Cortex of kidney (tissue), 1 donor: ENCODE data around the gene PARD6B.
"Not testable (repeated sequence)": the region's sequence is repeated elsewhere in the genome, so short reads cannot be mapped to it uniquely, and the experiment has no call there.

Source experiments
- DNase-seq: peaks from one replicate; lab custom pipeline; 2025; lab: John Stamatoyannopoulos, UW

The PARD6B gene

DNA sequence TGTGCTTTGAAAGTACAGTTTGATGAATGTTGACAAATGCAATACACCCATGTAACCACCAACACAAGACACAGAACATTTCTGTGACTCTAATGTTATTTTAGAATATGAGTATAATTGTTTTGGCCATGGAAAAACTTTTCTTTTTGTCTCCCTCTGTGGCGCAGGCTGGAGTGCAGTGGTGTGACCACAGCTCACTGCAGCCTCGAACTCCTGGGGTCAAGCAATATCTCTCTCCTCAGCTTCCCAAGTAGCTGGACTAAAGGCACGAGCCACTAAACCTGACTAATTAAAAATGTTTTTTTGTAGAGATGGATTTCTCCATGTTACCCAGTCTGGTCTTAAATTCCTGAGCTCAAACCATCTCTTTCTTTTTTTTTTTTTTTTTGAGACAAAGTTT, 43.1 kb downstream of the PARD6B start:
- no peak for DNase-seq

DNA sequence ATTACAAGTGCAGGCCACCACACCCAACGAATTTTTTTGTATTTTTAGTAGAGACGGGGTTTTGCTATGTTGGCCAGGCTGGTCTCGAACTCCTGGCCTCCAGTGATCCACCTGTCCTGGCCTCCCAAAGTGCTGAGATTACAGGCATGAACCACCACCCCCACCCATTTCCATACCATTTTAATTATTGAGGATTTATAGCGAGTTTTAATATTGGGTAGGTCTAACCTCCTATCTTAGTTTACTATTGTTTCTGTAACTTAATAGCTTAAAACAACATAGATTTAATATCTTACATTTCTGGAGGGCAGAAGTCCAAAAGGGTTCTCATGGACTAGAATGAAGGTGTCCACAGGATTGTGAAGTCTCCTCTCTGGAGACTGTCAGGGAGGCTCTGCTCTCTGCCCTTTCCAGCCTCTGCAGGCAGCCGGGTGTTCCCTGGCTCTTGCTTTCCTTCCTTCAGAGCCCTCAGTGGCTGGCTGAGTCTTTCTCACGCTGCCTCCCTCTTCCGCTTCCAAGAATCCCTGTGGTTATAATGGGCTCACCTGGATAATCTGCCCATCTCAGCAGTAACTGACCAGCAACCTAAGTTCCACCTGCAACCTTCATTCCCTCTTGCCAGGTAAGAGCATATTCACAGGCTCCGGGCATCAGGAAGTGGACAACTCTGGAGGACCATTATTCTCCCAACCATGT, 44.9 kb downstream of the PARD6B start:
- no peak for DNase-seq

DNA sequence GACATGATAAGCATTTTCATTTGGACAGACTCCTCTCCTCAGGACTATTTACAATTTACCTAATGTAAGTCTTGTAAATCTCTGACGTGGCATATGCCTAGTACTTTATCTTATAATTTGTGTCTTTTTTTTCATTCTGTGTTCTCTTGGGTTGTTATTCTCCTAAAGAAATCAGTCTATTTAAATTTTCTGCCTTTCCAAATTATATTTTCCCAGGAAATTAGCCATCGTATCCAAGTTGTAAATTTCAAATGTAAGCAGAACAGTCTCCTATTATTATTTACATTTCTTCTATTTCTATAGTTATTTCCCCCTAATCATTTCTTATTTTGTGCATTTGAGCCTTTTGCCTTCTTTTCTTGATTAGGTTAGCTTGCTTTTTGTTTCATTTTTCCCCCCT, 46.0 kb downstream of the PARD6B start:
- DNase-seq, result no peak

DNA sequence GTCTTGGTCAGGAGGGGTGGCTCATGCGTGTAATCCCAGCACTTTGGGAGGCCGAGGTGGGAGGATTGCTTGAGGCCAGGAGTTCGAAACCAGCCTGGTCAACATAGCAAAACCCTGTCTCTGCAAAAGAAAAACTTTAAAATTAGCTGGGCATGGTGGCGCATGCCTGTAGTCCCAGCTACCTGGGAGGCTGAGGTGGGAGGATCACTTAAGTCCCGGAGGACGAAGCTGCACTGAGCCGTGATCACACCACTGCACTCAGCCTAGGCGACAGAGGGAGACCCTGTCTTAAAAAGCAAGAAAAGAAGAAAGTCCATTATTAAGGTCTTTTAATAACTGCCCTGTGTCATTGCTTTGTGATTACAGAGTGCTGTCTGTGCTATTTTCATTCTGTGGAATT, 47.6 kb downstream of the PARD6B start:
- not testable (repeated sequence) for DNase-seq

DNA sequence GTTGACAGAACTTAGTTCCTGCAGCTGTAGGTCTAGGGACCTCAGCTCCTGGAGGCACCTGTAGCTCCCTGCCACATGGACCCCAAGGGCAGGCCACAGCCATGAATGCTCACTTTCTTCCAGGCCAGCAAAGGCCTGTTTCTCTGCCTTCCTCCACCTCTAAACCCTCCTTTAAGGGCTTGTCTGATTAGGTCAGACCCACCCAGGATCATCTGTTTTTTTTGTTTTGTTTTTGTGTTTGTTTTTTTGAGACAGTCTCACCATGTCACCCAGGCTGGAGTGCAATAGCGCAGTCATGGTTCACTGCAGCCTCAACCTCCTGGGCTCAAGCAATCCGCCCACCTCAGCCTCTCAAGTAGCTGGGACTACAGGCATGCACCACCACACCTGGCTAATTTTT, 52.0 kb downstream of the PARD6B start:
- no peak for DNase-seq

DNA sequence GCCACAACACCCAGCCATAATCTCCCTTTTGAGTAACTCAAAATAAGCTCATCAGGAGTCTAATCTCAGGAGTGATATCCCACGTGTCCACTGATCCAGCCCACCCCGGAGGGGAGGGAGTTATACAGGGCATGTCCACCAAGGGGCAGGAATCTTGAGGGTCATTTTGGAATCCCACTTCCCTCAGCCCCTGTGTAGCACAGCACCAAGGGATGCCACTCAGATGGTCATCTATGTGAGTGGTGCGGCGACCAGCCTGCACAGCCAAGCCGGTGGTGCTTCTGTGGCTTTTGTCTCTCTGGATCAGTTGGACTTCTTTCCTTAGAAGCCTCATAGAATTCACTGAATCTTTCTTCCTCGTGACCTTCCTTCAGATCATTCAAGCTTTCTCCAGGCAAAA, 52.5 kb downstream of the PARD6B start:
- DNase-seq, result no peak

DNA sequence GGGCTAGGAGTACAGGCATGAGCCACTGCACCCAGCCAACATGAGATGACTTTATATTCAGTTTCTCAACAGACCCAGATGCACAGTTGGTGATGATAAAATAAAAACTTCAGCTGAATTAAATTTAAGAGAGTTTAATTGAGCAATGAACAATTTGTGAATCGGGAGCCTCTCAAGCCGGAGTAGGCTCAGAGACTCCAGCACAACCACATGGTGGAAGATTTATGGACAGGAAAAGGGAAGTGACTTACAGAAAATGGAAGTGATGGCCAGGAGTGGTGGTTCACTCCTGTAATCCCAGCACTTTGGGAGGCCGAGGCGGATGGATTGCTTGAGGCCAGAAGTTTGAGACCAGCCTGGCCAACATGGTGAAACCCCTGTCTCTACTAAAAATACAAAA, 53.1 kb downstream of the PARD6B start:
- no peak for DNase-seq

DNA sequence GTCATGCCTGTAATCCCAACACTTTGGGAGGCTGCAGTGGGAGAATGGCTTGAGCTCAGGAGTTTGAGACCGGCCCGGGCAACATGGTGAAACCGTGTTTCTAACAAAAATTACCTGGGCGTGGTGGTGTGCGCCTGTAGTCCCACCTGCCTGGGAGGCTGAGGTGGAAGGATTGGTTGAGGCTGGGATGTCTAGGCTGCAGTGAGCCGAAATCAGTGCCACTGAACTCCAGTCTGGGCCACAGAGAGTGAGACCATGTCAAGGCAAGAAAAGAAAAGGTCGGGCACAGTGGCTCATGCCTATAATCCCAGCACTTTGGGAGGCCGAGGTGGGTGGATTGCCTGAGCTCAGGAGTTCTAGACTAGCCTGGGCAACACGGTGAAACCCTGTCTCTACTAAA, 55.3 kb downstream of the PARD6B start:
- no peak for DNase-seq

DNA sequence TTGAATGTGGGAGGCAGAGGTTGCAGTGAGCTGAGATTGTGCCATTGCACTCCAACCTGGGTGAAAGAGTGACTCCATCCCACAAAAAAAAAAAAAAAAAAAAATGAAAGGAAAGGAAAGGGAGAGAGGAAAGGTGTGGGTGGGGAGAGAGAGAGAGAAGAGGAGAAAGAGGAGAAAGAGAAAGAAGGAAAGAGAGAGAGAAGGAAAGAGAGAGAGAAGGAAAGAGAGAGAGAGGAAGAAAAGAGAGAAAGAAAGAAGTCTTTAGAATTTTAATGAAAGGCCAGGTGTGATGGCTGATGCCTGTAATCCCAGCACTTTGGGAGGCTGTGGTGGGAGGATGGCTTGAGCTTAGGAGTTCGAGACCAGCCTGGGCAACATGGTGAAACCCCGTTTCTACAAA, 55.8 kb downstream of the PARD6B start:
- no peak for DNase-seq

DNA sequence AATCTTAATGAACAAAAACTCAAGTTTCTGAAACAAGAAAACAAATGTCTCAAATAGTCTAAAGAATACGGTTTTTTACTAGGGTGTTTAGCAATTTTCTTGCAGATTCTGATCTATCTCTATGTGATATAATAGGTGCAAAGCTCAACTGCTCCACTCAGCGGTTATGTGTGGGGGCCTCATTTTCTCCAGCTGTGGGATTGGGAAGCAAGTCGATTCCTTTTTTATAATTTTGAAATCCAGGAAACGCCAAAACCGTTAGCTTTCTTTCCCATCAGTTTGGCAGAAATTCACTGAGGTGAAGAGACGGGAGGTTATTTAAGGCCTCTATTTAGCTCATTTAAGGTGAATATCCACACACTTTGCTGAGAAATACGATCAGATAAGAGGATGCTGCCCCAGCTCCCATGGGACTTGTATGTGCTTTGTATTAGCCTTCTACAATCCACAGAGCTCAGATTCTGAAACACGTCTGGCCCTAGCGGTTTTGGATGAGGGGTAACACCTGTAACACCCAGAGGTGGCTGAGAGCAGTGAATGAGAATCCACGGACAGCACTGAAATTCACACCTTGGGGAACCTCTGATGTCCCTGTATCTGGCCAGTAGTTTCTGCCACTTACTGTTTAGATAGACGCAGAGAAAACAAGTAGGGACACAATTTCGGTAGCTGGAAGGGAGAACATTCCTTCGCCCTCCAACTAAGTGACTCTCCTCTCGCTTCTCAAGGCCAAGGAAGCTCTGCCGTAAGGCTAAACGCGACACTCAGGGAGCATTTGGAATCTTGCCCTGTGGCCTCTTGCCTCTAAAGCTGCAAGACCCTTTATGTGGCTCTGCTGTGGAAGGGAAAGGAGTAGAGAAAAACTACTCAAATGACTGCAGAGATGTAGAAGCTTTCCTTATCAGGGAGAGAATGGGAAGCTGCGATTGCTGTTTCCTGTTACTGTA, 56.9 kb downstream of the PARD6B start:
- no peak for DNase-seq

DNA sequence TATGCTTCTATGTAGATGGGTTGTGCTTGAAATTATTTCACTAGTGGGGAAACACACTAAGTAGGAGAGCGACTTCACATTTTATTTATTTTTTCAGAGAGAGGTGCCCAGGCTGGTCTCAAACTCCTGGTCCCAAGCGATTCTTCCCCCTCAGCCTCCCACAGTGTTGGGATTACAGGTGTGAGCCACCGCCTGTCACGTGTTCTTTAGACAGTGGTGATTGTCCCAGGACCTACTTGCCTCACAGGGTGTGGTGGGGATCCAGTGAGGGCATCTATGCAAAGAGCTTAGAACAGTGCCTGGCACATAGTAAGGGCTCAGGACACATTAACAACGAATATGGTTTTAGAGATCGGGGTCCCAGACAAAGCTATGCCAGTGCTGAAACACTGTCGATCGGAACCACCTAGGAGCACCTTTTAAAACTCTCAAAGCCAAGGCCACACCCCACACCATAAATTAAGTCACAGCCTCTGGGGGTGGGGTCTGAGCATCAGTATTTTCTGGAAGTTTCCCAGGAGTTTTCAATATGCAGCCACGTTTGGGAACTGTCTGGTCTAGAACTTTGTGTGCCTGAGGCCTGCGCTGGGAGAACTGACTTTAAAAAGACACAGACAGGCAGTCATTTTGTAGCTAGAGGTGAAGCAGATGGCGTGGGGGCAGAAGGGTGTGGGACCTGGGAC, 58.7 kb downstream of the PARD6B start:
- DNase-seq, result no peak

DNA sequence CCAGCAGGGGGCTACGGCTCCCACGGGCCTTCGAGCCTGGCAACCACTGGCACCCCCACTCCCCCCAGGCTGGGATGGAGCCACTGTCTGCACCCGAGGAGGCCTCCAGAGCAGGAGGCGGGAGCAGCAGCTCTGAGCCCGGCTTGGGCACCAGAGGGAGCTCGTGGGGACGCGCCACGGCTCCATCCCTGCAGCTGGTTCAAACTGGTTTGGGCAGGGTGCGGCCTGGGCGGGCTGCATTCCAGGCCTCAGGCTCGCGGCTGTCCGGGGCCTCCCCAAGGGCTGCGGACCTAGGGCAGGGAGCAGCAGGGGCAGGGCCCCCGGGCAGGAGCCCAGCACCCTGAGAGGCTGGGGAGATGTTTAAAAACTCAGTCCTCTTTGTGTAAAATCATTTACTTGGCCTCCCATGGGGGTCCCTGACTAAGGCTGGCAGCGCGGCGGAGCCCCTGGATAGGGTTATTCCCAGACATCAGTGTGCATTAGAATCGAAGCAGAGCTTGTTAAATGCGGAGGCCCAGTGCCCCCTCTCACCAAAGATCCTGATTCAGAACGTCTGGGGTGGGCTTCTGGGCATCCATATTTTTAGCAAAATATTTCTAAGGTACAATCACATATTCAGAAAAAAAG, 59.4 kb downstream of the PARD6B start:
- peak; percentile 37 for DNase-seq

DNA sequence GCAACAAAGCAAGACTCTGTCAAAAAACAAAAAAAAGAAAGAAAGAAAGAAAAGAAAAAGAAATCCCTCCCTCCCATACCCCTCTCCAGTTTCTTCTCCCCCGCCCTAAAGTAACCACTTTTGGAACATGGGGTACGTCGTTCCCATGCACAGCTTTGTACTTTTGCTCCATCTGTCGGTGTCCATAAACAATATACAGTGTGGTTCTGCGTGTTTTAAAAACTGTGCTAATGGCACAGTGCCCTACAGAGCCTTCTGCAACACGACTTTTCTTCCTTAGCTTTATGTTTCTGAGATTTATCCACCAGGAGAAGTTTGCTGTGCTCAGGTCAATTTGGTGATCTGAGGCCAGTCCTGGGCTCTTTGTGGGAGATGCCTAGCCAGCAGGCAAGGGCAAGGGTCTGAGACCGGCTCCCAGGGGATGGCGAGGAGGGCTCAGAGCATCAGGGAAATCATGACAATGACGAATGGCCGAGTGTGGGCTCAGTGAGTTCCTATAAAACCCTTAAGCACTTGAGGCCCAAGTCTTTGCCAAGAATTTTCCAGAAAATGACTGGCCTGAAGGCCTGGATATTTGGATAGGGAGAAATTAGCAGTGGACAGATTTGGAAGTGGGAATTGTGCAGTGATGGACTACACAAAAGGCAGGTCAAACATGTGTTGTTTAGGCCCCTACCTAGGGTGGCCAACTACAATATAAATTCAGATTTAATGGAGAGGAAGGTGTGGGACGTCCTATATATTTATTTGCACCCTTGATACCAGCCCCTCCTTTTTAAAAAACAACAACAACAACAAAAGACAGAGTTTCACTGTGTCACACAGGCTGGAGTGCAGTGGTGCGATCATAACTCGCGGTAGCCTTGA, 61.6 kb downstream of the PARD6B start:
- DNase-seq, result no peak

DNA sequence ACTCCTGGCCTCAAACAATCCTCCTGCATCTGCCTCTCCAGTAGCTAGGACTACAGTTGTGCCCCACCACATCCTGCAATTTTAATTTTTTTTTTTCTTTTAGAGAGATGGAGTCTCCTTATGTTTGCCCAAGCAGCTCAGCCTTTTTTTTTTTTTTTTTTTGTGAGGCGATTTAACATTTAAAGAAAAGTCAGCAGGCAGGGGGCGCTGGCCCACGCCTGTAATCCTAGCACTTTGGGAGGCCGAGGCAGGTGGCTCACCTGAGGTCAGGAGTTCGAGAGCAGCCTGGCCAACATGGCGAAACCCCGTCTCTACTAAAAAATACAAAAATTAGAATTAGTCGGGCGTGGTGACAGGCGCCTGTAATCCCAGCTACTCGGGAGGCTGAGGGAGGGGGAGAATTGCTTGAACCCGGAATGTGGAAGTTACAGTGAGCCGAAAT, 62.2 kb downstream of the PARD6B start:
- not testable (repeated sequence) for DNase-seq

DNA sequence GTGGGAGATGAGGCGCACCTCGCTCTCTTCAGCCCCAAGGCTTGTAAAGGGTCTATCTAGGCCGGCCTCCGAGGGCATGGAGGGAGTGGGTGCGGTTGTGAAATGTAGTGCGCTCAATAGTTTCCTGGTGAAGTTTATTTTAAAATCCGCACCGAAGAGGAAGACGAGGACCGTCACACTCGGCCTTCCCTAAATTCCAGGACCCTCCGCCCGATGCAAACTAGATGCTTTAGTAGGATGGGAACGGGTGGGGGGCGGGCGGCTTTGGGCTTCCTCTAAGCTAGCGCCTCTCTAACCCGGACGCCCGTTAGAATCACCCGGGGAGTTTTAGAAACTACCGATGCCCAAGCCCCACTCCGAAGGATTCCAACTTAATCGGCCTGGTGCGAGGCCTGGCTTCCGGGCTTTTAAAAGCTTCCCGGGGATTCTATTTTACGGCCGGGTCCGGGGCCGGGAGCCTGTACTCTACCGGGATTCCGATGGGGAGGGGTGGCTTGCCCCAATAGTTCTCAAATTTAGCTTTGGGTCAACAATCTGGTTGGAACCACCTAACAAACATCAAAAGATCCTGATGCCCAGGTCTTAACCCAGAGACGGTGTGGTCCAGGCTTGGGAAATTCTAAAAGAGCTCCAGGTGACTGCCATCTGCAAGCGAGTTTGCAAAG, 62.9 kb downstream of the PARD6B start:
- DNase-seq, result no peak

DNA sequence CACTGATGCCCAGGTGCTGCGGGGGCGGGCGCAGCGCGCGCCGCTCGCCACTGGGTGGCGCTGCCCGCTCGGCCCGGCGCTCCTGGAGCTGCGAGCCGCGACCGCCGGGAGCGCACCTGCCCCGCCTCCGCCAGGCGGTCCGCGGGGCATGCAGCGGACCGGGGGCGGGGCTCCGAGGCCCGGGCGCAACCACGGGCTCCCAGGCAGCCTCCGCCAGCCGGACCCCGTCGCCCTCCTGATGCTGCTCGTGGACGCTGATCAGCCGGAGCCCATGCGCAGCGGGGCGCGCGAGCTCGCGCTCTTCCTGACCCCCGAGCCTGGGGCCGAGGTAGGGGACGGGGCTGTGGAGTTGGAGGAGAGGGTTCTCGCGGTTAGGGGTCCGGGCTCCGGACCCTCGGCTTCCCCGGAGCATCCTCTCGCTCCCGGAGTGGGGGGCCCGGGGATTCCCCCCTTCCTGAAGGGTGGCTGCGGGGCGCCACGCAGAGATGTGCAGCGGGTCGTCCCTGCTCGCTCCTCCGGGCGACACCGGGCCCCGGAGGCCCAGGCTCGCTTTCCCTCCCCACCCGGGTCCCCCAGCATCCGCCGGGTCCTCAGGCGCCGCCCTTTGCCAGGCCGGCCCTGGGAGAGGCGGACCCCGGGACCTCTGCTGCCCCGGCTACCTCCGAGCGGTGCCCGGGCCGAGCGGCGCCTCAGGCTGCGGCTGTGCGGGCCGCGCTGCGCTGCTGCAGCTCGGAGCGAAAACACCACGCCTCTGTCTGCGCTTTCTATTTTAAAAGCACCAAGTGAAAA, 63.7 kb downstream of the PARD6B start, which contains the start of gene BCAS4:
Gene BCAS4 (plus strand): TSS at position 216 of the 789 bp plus-strand sequence. CDS start 23 bp downstream, at position 239.
- no peak for DNase-seq

DNA sequence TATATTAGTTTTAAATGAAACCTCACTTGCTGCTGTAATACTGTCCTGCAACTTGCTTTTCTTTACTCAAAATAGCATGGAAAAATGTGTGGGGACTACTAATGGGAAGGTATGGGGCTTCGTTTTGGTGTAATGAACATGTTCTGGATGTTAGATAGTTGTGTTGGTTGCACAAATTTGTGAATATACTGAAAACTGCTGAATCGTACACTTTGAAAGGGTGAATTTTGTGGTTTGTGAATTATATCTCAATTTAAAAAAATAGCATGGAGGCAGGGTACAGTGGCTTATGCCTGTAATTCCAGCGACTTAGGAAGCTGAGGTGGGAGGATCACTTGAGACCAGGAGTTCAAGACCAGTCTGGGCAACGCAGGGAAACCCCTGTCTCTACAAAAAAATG, 65.8 kb downstream of the PARD6B start:
- DNase-seq, result no peak

DNA sequence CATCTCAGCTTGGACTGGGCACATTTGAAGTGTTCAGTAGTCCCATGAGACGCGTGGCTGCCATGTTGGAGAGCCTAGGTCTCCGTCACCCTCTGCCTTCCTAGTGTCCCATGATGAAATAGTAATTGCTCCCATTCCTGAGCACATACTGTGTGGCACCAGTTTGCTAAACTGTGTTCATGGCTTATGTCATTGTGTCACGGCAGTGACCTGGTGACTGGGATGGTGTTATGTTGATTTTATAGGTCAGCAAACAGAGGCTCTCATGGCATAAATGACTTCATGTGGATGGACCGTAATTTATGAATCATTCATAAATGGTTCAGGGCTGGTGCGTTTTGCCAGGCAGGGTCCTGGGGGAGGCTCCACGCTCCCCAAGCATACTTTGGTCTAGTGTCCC, 67.3 kb downstream of the PARD6B start:
- DNase-seq, result no peak

DNA sequence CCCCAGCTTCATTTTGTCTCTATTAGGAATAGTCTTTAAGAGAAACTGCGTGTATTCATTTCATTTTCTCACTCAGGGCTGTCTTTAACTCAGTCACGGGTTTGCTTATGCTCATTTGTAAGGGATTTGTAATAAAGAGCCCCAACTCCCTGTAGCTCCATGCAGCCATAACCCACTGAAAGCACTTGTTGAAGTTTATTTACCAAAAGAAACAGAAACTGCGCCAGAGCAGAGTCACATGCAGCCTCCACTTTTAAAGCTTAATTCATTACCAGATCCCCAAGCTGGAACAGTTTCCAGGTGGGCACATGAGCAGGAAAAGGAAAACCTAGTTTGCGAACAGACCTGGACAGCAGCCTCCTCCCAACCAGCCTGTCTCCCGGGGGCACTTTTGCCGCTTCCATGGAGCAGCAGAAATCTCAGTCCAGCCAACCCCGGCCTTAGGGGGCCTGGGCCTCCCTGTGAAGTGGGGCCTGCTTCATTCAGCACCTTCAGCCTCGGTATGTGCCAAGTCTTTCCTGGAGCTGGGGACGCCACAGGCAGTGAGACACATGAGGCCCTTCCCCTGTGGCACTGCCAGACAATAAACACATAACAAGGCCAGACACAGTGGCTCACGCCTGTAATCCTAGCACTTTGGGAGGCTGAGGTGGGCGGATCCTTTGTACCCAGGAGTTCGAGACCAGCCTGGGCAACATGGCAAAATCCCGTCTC, 68.0 kb downstream of the PARD6B start:
- no peak for DNase-seq
